ENCODE data around the gene PDCD1.
"Not testable (repeated sequence)": the region's sequence is repeated elsewhere in the genome, so short reads cannot be mapped to it uniquely, and the experiment has no call there.

The PDCD1 gene

DNA sequence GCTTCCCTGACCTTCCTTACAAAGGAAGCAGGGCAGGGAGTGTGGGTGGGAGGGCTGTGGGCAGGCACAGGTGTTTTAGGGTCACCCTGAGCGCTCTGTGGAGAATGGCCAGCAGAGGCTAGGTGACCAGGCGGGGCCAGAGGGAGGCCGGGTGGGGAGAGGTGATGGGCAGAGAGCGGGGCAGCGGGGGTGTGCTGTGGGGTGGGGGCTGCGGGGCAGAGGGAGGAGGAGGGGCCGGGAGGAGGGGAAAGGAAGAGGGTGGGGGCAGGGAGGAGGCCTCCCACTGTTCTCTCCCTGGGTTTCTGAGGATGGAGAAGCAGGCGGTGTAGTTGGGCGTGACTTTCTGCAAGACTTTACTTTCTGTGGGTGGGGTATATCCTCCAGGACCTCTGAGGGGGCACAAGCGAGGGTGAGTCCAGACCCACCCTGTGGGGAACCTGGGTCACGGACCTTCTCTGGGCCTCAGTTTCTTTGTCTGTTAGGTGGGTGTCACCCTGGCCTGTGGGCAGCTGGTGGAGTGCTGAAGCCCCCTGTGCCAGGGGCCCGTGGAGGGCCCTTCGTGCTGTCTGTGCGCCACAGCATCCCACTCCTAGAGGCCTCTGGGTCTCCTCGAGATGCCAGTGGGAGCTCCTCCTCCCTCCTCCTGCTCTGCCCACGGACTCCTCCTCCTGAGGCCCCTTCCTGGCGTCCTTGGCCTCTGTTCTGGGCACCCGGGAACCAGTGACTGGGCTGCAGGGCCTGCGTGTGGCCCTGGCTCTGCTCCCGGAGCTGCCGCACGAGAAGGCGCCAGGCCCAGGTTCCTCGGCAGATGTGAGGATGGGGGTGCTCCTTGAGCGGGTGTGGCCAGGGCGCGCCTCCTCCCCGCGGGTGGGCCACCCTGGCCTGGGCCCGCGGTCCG is 56.0 kb downstream of the PDCD1 start:
- in situ Hi-C loops (cut with MboI; ENCODE audit: low sequenced_read_pairs), result no loop called here

DNA sequence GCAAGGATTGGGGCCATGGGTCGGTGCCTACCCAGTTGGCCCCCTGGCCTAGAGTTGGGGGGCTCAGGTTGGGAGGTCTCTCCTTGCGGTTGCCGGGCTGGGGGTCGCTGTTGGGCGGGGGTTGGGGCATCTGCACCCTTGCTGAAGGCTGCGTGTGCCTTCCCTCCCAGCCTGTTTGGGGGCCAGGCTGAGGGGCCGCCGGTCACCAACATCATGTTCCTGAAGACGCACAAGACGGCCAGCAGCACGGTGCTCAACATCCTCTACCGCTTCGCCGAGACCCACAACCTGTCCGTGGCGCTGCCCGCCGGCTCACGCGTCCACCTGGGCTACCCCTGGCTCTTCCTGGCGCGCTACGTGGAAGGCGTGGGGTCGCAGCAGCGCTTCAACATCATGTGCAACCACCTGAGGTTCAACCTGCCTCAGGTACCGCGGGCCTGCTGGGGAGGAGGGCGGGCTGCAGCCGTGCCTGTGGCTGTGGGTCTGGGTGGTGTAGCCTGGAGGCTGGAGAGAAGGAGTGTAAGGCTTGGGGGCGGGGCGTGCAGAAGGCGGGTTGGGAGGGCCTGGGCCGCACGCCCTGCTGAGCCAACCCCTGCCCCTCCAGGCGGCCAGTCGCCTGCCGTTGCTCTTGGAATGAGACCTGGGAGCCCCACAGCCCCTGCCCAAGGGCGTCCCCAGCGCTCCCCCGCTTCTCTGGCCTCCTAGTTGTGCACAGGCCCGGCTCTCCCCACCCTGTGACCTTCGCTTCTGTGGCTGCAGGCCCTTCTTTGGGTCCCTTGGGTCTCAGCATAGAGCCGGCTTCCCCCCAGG is 56.9 kb downstream of the PDCD1 start:
- in situ Hi-C loops (cut with MboI; ENCODE audit: low sequenced_read_pairs), result no loop called here

DNA sequence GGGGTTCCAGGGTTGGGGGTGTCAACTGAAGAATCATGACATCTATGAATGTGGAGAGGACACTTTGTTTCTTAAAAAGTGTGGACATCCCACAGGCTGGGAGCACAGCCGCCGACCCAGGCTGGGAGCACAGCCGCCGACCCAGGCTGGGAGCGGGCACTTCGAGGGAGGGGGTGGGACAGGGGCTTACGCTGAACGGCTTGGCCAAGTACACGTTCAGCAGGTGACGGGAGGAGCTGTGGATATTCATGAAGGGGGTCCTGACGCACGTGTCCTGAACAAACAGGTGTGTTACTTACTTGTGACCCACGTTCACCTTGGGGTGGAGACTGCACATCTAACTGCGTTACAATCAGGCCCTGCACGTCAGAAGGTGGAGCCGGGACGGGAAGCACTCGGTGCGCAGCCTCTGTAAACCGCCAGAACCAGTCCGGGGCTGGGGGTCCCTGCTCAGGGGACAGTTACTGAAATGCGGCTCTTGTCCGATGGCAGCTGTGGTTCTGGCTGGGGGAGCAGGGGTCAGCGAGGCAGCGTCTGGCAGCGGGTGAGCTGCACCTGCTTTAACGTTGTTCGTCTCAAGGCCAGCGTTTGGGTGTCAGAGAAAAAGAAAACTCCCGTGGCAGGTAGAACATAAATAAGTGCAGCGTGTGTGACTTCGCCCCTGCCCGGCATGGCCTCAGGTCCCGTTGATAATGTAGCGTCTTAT is 58.3 kb downstream of the PDCD1 start:
- in situ Hi-C loops (cut with MboI; ENCODE audit: low sequenced_read_pairs), result not testable (repeated sequence)

Data from HL-60/S4 treated with phorbol 12-myristate 13-acetate at 8.2 ng/mL for 4 days and 3 days (cell line).